T-helper 22 cell (primary cell): ENCODE results near the gene SPATA33.
"Not testable (repeated sequence)": the region's sequence is repeated elsewhere in the genome, so short reads cannot be mapped to it uniquely, and the experiment has no call there.

ENCODE experiments used
- DNase-seq: peaks from one replicate; pipeline ENCODE4 v3.0.0-alpha.2; 2020; ENCODE audit warnings: low read depth

The SPATA33 gene

GRCh38 chr16:89693931-89694783 lies 36.5 kb downstream of the SPATA33 start:
- no peak for DNase-seq

GRCh38 chr16:89694784-89695085 lies 37.1 kb downstream of the SPATA33 start:
- not testable (repeated sequence) for DNase-seq

GRCh38 chr16:89695086-89695874 lies 37.6 kb downstream of the SPATA33 start:
- no peak for DNase-seq

- DNase-seq = no peak
Measured at GRCh38 chr16:89695875-89696669, 38.4 kb downstream of the SPATA33 start.

DNA sequence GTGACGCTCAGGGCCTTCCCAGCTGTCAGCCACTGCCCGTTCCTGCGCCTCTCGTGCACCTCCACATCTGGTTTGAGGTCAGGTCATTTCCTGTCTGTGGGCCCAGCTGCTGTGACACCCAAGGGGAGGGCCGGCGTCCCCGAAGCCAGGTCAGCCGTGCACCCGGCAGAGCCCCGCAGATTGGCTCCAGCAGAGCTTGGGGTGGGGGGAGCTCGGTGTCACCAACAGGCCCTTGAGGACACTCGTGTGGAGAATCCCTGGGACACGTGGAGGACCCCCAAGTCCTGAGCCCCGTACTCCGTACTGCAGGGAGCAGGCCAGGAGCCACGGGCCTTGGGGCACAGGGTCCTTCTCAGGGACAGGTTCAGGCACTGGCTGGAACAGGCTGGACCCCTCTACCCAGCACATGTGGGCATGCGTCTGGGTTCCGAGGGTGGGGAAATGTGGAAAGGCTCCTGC lies 39.1 kb downstream of the SPATA33 start:
- DNase-seq = no peak

DNA sequence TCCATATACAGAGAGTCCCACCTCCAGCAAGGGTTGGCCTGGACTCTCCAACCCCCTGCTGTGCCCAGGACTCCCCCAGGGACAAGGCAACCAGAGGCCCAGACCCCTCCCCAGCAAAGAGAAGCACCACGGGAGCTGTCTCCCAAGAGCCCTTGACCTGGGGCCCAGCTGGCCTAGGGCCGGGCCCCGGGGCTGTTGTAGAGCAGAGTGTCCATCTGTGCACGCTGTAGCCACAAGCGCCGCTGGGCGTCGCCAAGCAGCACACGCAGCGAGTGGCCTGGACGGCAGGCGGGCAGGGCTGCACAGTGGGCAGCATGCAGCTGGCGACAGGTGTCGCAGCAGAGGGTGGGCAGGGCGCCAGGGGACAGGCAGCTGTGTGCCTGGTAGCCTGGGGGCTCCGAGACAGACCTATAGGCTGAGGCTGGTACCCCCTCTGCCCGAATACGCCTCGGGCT lies 39.6 kb downstream of the SPATA33 start:
- no peak for DNase-seq

DNA sequence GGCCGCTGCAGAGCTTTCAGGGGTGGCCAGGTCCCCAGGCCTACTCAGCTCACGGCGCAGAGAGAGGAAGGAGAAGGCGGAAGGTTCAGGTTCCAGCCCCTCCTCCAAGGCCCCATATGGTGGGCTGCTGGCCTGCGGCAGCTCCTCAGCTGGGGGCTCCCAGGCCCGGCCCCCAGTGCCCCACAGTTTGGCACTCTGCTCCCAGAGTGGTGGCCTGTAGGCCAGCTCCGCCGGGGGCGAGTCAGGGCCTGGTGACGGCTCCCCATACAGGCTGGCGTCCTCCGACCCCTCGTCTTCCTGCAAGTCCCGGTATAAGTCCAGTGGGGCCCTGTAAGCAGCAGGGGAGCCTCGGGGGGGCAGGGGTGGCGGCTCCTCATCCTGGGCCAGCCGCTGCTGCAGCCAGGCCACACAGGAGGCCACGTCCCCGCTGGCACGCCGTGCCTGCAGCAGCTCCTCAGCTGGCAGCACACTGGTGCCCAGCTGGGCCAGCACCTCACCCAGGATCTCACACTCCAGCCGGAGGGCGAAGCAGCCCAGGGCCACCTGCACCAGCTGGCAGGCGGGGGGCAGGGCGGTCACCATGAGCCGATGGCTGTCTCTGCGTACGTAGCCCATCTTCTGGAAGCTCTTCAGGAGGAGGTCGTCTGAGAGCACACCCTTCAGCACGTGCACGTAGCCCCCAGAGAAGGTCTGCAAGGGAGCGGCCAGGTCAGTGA lies 40.1 kb downstream of the SPATA33 start:
- DNase-seq = no peak

GRCh38 chr16:89698717-89699116 lies 41.1 kb downstream of the SPATA33 start:
- not testable (repeated sequence) for DNase-seq

DNA sequence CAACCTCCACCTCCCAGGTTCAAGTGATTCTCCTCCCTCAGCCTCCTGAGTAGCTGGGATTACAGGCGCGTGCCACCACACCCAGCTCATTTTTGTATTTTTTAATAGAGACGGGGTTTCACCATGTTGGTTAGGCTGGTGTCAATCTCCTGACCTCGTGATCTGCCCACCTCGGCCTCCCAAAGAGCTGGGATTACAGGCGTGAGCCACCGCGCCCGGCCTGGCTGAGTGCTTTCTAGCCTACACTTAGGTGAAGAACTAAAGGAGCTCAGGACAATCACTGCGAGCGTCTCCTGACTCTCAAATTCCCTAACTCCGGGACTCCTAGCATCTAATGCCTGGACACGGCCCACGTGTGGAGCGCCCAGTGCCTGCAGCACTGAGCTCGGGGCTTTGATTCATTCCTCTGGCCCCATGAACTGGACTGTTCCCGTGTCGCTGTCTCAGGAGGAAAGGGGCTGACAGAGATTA lies 42.0 kb downstream of the SPATA33 start:
- not testable (repeated sequence) for DNase-seq

DNA sequence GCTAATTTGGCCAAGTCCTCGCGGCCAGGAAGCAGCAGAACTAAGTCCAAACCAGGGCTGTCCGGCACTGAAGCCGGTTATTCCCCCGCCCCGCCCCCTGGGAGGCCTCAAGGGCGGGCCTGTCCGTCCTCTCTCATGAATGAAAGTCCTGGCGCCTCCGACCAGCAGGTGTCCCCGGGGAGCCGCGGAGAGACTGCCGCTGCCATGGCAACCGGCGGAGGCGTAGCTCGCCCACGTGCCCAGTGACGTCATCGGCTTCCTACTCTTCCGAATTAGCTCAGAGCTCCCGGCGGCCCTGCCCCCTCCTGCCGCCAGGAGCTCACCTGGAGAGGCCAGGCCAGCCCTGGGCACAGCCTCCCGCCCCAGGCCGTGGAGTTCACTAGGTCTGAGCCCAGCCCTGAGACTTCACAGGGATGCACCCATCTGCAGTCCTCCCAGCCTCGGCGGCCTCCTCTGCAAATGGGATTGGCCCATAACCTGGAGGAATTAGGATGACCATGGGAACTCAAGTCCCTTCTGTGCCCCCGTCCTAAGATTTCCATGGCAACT lies 42.5 kb downstream of the SPATA33 start:
- DNase-seq = peak; percentile 96

DNA sequence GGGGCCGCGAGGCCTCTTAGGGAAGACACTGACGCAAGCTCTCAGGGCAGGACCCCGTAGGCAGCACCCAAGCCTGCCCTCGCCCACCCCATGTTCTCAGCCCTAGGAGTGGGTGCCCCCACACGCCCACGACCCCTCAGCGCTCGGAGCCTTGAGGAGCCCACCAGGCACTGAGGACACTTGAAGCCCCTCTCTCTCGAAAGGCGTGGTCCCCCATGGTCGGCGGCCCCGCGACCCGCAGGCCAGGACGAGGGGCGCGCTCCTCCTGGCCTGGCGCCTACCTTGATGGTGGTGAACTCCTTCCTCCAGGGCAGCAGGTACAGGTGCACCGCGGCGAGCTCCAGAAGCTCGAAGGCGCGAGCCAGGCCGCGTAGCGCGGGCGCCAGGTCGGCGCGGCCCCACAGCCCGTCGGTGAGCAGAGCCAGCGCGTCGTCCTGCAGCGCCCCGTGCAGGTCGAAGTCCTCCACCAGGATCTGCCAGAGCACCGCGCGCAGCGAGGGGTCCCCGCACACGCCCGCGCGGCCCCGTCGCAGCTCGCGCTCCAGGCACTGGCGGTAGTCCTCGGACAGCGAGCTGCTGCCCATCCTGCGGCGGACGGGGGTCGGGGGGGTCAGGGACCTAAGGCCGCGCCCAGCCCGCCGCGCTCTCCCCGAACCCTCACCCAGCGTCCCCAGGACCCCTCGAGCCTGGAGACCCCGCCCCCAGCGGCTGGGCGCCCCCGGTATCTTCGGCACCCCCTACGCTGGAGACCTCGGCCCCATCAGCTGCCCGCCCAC lies 43.2 kb downstream of the SPATA33 start:
- peak; percentile 36 for DNase-seq

- DNase-seq = peak; percentile 96
Measured at GRCh38 chr16:89701425-89702406, 44.1 kb downstream of the SPATA33 start, which contains the start of gene SPATA2L. Gene SPATA2L, minus strand, starts transcription at chr16:89701705. Its CDS starts 473 bp downstream, at chr16:89701232.

DNA sequence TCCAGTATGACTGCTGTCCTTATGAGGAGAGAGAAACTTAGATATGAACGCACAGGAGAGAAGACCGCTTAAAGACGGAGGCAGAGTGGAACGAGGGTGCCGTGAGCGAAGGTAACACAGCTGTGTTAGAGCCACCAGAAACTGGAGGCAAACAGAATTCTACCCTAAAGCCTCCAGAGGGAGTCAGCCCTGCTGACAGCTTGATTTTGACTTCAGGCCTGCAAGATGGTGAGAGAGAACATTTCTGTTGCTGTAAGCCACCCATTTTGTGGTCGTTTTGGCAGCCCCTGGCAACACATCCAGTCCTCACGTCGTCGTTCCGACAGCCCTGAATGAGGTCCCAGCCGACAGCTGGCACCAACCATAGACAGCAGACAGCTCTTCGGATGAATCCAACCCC lies 46.6 kb downstream of the SPATA33 start:
- DNase-seq = no peak

DNA sequence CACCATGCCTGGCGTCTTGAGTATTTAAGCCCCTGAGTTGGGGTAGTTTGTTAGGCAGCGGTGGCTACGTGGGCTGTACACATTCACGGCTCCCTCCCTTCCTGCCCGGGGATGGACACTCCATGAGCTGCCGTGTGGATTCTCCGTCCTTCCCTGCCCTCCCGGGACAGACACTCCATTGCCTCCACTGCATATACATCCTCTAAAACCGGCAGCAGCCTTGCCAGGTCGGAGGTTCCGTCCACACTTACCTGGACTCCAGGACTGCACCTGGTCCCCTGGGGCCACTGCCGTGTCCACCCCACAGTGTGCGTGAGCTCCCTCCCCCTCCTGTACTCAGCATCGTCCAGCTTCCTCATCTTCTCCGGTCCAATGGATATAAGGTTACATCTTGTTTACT lies 47.4 kb downstream of the SPATA33 start:
- no peak for DNase-seq

GRCh38 chr16:89706518-89707260 lies 49.1 kb downstream of the SPATA33 start:
- no peak for DNase-seq

DNA sequence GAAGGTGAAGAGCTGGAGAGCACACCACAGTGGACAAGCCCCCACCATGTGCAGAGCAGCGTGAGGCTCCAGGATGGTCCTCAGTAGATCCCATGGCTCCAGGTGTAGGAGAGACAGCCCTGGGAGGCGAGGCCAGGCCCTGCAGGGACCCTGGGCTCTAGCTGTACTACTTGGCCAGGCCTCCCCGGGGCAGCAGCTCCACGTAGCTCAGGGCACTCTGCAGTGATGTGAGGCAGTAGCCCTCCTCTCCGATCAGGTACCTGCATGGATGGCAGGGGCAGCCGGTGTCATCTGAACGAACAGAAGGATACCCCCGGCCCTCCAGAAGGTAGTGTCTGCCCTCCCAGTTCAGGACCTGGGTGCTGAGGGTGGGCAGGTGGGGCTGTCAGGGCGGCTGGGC lies 50.1 kb downstream of the SPATA33 start:
- no peak for DNase-seq

DNA sequence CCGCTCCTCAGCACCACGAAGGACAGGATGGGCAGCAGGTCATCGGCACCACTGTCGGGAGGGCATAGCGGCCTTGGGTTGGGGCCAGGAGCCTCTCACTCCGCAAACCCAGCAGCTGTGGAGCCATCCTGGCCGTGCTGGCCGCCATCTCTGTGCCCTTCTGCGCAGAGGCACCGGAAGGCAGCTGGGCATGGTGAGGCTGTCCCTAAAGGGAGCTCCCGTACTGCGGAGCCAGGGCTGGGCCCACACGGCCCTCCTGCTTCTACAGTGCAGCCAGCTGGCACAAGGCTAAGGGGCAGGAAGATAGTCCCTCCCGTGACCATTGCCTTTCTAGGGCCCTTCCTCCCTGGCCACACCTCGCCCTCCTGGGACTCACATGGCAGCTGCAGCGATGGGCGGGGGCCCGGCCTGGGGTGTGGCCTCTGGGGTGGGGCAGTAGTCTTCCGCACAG lies 50.9 kb downstream of the SPATA33 start:
- no peak for DNase-seq

- no peak for DNase-seq
Measured at GRCh38 chr16:89709166-89709565, 51.5 kb downstream of the SPATA33 start.
